GM12872 (cell line): ENCODE data around the gene MRPL54.

Experiments
- TF ChIP-seq, protein P1 (sequence below): IDR thresholded peaks from 3 replicates; pipeline ENCODE4 v1.5.1; 2011; ENCODE audit warnings: low read depth, mild to moderate bottlenecking, low read length, moderate library complexity; ENCODE audit not compliant: insufficient read depth

The MRPL54 gene

DNA sequence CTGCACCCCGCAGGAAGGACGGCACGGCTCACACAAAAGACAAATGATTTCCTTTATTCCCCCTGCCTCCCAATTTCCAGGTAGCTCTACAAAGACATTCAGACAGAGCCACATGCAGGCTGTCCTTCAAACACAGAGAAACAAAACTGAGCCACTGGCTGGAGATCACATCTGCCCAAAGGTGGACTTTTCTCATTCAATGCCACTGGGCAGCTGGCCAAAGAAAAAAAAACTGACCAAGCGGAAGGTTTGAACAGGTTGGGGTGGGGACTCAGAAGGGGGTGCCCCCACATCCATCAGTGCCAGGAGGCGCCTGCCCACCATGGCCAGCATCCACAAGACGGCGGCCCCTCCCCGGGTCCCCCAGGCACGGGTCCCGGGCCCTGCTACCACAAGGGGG is 41.5 kb downstream of the MRPL54 start:
- TF ChIP-seq, protein P1, sequence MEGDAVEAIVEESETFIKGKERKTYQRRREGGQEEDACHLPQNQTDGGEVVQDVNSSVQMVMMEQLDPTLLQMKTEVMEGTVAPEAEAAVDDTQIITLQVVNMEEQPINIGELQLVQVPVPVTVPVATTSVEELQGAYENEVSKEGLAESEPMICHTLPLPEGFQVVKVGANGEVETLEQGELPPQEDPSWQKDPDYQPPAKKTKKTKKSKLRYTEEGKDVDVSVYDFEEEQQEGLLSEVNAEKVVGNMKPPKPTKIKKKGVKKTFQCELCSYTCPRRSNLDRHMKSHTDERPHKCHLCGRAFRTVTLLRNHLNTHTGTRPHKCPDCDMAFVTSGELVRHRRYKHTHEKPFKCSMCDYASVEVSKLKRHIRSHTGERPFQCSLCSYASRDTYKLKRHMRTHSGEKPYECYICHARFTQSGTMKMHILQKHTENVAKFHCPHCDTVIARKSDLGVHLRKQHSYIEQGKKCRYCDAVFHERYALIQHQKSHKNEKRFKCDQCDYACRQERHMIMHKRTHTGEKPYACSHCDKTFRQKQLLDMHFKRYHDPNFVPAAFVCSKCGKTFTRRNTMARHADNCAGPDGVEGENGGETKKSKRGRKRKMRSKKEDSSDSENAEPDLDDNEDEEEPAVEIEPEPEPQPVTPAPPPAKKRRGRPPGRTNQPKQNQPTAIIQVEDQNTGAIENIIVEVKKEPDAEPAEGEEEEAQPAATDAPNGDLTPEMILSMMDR: no peak

DNA sequence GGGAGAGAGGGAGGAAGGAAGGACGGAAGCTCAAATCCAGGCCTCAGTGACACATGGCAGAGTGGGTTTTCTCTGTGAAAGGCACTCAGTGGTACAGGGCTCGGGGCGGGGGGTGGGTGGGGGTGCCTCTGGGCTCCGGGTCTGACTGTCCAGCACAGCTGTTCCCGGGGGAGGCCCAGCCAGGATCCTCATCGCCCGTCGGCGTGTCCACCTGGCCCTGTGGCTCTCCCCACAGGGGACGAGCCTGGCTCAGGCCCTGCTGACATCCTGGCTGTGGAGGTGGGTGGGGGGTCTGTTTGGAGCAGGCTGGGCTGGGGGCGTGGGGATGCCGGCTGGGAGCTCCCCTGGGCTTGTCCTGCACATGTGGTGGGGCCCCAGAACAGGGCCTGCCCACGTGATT is 41.9 kb downstream of the MRPL54 start:
- TF ChIP-seq, protein P1: no peak

DNA sequence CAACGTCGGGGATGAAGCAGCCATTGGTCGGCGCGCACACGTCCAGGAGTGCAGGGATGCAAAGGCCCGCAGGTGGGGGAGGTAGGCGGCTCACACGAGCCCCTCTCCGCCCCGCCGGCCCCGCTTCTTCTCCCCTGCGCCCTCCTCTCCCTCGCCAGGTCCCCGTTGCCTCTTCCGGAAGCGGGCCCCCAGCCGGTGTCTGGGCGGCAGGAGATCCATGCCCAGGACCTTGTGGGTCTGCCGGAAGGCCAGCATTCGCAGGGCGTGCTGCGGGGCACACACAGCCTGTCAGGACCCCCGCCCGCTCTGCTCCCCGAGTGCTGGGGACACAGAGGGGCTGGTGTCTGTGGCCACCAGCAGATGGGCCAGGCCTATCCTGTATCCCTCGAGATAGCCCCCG is 43.4 kb downstream of the MRPL54 start:
- TF ChIP-seq, protein P1: no peak

- TF ChIP-seq, protein P1: no peak
These were observed 44.6 kb downstream of the MRPL54 start for GRCh38 chr19:3807131-3807480.

DNA sequence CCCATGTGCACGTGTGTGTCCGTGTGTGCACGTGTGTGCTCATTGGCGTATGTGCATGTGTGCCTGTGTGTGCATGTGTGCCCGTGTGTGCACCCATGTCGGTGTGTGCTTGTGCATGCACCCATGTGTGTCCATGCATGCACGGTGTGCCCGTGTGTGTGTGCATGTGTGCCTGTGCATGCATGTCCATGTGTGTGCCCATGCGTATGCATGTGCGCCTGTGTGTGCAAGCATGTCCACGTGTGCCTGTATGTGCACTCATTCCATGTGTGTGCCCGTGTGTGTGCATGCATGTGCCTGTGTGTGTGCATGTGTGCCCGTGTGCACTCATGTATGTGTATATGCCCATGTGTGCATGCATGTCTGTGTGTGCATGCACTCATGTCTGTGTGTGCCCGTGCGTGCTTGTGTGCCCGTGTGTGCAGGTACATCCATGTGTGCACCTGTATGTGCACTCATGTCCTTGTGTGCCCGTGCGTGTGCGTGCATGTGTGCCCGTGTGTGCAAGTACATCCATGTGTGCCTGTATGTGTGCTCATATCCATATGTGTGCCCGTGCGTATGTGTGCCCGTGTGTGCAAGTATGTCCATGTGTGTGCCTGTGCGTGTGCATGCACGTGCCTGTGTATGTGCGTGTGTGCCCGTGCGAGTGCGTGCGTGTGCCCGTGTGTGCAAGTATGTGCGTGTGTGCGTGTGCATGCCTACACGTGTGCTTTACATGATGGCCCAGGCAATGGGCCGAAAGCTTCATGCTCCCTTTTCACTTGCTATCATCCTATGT is 45.3 kb downstream of the MRPL54 start:
- TF ChIP-seq, protein P1: no peak

DNA sequence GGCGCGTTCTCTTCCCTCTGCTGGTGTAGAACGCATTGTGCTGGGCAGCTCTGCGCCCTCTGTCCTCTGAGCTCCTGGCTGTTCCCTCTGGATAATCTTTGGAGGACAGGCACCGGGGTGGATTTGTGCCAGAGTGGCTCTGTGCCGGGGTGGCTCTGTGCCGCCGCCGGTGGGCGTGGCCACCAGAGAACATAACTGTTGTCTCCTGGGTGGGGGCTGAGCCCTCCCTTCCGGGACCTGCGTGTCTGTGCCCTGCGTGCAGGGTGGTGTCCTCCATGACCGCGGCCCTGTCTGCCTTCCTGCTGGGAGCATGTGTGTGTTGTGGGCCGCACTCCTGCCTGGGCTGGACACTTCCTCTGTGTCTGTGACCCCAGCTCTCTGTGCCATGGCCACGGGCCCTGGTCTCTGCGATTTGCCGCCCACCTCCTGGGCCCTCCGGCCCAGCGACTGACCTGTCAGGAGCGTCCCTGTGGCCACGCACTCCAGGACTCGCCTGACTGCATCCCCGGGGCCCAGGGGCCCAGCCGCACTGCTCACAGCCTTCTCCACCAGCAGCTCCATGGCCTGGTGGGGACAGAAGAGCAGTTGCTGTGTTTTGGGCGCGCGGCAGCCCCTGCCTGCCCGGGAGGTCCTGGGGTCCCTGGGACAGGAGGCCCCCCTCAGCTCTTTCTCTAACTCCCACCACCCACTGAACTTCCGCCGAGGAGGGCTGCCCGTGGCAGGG is 46.1 kb downstream of the MRPL54 start:
- TF ChIP-seq, protein P1: no peak

DNA sequence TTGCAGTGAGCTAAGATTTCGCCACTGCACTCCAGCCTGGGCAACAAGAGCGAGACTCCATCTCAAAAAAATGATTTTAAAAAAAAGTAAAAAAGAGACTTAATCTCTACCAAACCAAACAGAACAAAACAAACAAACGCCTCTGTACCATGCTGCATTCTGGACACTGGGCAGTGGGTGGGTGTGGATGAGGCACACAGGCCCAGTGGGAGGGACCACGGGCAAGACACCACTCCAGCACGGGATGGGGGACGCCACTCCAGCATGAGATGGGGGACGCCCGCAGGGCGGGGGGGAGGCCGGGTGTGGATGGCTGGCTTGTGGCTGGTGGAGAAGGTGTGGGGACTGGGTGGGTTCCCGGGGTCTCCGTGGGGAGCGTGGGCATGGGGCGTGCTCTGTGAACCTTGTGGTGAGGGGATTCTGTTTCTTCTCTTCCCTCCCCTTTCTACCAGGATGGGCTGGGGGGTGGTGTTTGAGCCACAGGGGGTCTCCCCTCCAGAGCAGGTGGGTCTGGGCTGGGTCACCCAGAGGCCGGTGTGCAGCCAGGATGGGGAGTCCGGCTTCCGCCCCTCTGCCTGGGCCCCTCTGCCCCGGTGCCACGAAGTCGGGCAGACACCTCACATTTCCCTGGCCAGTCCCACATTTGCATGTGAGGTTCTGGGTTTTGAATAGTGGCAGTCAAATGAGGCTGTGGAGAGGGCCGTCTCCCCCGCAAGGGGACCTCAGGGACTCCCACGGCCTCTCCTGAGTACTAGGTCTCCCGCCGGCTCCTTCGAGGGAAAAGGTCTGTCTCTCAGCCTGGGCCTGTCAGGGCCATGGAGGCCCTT is 47.6 kb downstream of the MRPL54 start:
- TF ChIP-seq, protein P1: no peak
